ENCODE results near the gene ZNF341.

Gene ZNF341

GRCh38 chr20:33703498-33704137, 28.2 kb upstream of the ZNF341 start:
- DNase-seq = no peak

GRCh38 chr20:33704197-33704924, 27.4 kb upstream of the ZNF341 start:
- no peak for DNase-seq

GRCh38 chr20:33707668-33708067, 24.1 kb upstream of the ZNF341 start:
- no peak for DNase-seq

DNA sequence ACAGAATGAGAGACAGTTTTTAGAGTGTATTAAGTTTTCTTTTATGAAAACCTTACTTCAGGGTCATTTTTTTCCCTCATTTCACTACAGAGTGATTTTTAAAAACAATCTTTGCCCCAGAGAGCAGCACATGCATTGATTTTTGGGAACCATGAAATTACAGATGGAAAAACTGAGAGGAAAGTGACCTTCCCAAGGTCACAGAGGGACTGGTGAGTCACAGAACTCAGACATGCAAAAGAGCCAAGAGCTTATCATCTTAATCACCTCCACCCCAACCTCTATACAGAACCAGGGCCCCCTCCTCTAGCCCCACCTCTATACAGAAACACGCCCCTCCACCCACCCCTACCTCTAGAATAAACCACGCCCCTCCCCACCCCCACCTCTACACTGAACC, 22.4 kb upstream of the ZNF341 start:
- DNase-seq = no peak

DNA sequence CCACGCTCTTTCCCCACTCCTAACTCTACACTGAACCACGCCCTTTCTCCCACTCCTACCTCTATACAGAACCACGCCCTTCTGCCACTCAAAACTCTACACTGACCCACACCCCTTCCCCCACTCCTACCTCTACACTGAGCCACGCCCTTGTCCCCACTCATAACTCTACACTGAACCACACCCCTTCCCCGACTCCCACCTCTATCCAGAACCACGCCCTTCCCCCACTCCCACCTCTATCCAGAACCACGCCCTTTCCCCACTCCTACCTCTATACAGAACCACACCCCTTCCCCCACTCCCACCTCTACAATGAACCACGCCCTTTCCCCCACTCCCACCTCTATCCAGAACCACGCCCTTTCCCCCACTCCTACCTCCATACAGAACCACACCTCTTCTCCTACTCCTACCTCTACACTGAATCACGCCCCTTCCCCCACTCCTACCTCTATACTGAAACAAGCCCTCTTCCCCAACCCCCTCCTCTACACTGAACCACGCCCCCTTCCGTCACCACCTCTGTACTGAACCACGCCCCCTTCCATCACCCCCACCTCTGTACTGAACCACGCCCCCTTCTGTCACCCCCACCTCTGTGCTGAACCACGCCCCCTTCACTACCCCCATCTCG, 21.8 kb upstream of the ZNF341 start:
- no peak for DNase-seq

DNA sequence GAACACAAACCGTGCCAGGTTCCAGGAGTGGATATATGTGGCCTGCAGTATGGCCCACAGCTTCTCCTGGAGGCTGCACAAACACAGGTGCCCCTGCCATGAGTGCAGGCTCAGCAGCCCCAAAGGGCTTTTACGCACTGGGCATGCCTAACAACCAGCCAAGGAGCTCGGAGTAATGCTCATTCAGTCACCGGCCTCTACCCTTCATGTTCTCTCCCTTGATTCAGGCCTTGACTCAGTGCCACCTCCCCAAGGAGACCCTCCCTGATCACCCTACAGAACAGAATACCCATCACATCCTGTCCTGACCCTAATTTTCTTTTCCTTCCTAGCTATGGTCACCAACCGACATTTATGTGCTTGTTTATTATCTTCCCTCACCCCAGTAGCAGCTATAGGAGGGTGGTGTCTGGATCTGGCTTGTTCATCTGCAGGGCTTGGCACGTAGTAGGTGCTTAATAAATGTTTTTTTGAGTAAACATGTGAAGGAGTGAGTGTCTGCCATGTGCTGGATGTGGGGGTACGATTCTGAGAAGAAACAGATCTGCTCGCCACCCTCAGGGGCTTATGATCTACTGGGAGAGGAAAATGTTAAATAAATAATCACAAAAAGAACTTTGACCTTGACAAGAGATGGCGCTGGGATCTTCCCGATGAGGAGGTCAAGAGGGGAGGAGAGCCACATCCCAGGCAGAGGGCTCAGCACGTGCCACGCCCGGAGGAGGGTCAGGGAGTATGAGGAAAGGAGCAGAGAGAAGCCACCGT, 20.9 kb upstream of the ZNF341 start:
- DNase-seq = no peak

- DNase-seq = no peak
These were observed 20.4 kb upstream of the ZNF341 start for GRCh38 chr20:33711446-33711738.

- no peak for DNase-seq
These were observed 17.9 kb upstream of the ZNF341 start for GRCh38 chr20:33713865-33714367.

DNA sequence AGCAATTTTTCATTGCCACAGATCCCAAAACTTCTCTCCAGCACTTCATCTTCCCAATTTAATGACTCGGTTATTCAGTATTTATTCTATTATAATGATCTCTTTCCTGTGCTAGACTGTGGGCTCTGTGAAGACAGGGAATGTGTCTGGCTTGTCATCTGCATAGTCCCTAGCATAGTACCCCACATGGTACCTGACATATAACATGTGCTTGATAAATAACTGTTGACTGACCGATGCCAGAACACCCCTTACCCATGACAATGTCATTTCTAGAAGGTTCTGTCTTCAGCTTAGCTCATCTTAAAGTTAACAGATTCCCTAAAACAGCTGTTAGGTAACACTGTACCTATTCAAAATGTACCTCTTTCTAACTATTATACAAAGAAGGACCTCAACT, 15.3 kb upstream of the ZNF341 start:
- no peak for DNase-seq

- DNase-seq = no peak
These were observed 12.4 kb upstream of the ZNF341 start for GRCh38 chr20:33719277-33719988.

- DNase-seq = peak; percentile 97
These were observed 11.6 kb upstream of the ZNF341 start, which contains the start of gene PXMP4 for GRCh38 chr20:33719989-33720709. Gene PXMP4 (minus strand): TSS chr20:33720310. CDS start chr20:33720207, 103 bp downstream.

- DNase-seq = no peak
These were observed 10.2 kb upstream of the ZNF341 start for GRCh38 chr20:33721391-33722140.

DNA sequence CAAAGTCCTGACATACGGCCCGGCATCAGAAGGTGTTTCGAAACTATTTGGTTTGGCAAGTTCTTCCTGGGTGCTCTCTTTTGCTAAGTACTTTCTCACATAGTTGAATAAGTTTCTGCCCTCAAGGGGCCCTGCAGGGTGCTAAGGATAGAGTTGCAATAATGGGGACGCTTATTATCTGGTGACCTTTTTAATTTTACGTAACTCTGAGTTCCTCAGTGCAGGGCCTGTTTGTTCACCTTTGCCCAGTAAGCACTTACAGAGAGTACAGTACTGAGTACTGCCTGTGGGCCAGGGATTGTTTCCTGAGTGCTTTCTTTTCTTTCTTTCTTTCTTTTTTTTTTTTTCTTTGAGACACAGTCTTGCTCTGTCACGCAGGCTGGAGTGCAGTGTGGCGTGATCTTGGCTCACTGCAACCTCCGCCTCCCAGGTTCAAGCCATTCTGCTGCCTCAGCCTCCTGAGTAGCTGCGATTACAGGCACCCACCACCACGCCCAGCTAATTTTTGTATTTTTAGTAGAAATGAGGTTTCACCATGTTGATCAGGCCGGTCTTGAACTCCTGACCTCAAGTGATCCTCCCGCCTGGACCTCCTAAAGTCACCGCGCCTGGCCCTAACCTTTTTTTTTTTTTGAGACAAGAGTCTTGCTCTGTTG, 7.2 kb upstream of the ZNF341 start:
- DNase-seq = no peak

- no peak for DNase-seq
These were observed 6.1 kb upstream of the ZNF341 start for GRCh38 chr20:33725607-33726264.

DNA sequence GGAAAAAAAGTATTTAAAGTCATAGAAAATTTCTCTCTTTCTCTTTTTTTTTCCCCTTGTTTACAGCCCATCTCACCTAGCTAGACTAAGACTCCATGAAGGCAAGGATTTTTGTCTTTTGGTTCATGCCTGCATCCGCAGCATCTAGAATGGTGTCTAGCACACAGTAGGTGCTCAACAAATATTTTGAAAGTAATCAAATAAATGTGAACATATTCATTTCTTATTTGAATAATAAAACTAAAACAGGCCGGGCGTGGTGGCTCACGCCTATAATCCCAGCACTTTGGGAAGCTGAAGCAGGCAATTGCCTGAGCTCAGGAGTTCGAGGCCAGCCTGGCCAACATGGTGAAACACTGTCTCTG, 4.7 kb upstream of the ZNF341 start:
- DNase-seq = no peak

DNA sequence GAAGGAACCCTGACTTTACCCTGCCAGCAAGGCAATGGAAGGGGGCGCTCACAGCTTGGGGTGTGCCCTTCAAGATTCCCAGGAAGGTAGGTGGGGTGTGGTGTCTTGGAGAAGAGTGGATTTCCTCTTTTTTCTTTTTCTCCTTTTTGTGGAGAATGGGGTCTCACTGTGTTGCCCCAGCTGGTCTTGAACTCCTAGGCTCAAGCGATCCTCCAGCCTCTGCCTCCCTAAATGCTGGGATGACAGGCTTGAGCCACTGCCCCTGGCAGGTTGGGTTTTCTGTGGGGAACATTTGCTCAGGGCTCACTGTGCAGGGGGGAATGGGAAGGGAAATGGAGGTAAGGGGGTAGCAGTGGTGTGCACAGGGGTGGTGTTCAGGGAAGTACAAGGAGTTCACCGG, 4.0 kb upstream of the ZNF341 start:
- no peak for DNase-seq

DNA sequence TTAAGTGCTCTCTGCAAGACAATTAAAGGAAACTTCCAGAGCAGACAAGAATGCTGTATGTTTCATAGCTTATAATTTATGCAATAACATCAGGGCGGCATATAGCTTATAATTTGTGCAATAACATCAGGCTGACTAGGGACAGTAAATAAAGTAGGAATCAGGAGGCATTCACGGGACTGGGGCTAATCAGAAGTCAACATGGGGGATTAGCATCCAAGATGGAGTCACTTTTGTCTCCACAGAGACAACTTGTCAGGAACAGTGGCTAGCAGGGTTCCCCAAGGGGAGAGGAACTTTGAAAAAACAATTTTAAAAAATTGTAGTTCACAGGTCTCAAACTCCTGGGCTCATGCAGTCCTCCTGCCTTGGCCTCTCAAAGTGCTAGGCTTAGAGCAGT, 3.3 kb upstream of the ZNF341 start:
- no peak for DNase-seq

DNA sequence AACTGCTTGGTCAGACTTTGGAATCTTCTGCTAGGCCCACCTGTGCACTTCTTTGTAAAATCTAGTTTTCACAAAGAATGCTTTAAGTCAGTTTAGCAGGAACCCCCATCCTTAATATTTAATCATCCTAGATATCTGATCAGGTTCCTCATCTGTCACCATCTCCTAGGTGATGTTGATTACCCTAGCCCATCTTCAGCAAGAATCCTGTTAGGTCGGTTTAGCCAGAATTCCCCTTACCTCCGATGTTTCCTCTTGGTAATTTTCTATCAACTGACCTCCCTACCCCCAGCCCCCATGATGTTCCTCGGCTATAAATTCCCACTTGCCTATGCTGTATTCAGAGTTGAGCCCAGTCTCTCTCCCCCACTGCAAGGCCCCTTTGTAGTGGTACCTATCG, 2.7 kb upstream of the ZNF341 start:
- no peak for DNase-seq

- DNase-seq = no peak
These were observed 677 bp upstream of the ZNF341 start for GRCh38 chr20:33730946-33731692.
